Heart right ventricle (tissue), 16 donors: Measurements from ENCODE around the gene SERPINA9. TPM values are rescaled to one million over a fixed set of nuclear protein-coding genes. Genes with fewer than 3 reads are reported as not detected.

Experiments used
- ATAC-seq, 8 donors: fragments of 200-7000 bp; cut with Tn5 transposase; one replicate each; pipeline ENCODE4 v1.9.1; 2020; ENCODE audit warnings: mild to moderate bottlenecking in 8 of 8, moderate library complexity in 8 of 8, moderate number of reproducible peaks in 1 of 8
- DNase-seq, 2 donors: peaks; one replicate each; pipeline ENCODE4 v3.0.0-alpha.2; 2020
- H3K27ac ChIP-seq, 10 donors: fragments of 200-600 bp; sonication (generic) in 2 of 10; one replicate each; pipeline versions ENCODE4 v1.5.0 to v1.8.0; 2020 to 2022; ENCODE audit warnings: mild to moderate bottlenecking in 3 of 10
- H3K27me3 ChIP-seq, 7 donors: fragments of 200-600 bp; one replicate each; pipeline ENCODE4 v1.8.0; 2021 to 2022; ENCODE audit warnings: mild to moderate bottlenecking in 2 of 7
- H3K36me3 ChIP-seq, 9 donors: fragments of 200-600 bp; sonication (generic) in 1 of 9; one replicate each; pipeline versions ENCODE4 v1.5.0 to v1.8.0; 2020 to 2022; ENCODE audit warnings: mild to moderate bottlenecking in 2 of 9
- H3K4me1 ChIP-seq, 9 donors: fragments of 200-600 bp; sonication (generic) in 1 of 9; one replicate each; pipeline versions ENCODE4 v1.5.0 to v1.8.0; 2020 to 2022; ENCODE audit warnings: mild to moderate bottlenecking in 4 of 9
- H3K4me3 ChIP-seq, 10 donors: fragments of 200-600 bp; sonication (generic) in 2 of 10; one replicate each; pipeline versions ENCODE4 v1.5.0 to v1.8.0; 2020 to 2022; ENCODE audit warnings: mild to moderate bottlenecking in 7 of 10, moderate library complexity in 2 of 10
- H3K9me3 ChIP-seq, 11 donors: fragments of 200-600 bp in 10 of 11; sonication (generic) in 2 of 11; one replicate each; pipeline versions ENCODE4 v1.5.0 to v1.8.0; 2013 to 2022; ENCODE audit warnings: mild to moderate bottlenecking in 2 of 11, control low read depth in 1 of 11, moderate library complexity in 1 of 11
- WGBS, 2 donors: extraction: QIAGEN DNeasy Blood & Tissue Kit; methylation state at CpG; one replicate each; pipeline ENCODE4 v1.1.7; 2013; ENCODE audit warnings: inconsistent platforms in 1 of 2; 5-methylcytosine and 5-hydroxymethylcytosine counted together
- intact Hi-C, 10 donors: fragments of 100-400 bp; cut with DNase I; formaldehyde crosslinking; loops; one replicate each; pipeline versions ENCODE4 v1.11.1 to v1.14.2; 2022
- polyA plus RNA-seq, 2 donors: library from polyadenylated mRNA; stranded (reverse); fragments of 200-250 nt; gene quantifications; one replicate each; pipeline ENCODE4 v1.2.3, GENCODE V29; 2013
- total RNA-seq, 10 donors: library from RNA; stranded (reverse); fragmentation: NEBNext Ultra II Directional in 3 of 10; extraction: Animal tissue kit (Norgen Biotek cat#: 25700) in 3 of 10; gene quantifications; one replicate each; pipeline versions ENCODE4 v1.2.1 to v1.2.4, GENCODE V29; 2021 to 2023
- TF ChIP-seq, protein P1 (sequence below), 9 donors: fragments of 200-600 bp; sonication (generic) in 2 of 9; IDR thresholded peaks; one replicate each; pipeline versions ENCODE4 v1.5.0 to v1.8.0; 2021 to 2022; ENCODE audit warnings: antibody characterized with exemption in 9 of 9, mild to moderate bottlenecking in 5 of 9, moderate library complexity in 1 of 9
- donor health status: Arrhythmogenic right ventricular cardiomyopathy.
- donor health status: ischemic (EF 13 %, LVEDD 7.1; RV severe dilation, severe dysfunction).
- donor health status: healthy with polysubstance abuse.
- donor health status: DM: no; HTN: yes; CAD: no.
- donor health status: DM: no; HTN: no; CAD: no.
- donor health status: ischemic (EF 25% LVEDD 6.9; RV normal size, moderate dysfunction).
- donor health status: ischemic (EF 25% LVEDD 5.7; RV mildly dilated, moderate dysfunction).
- donor health status: healthy.
- donor health status: DM: yes; HTN: yes; CAD: no.
- donor health status: Ischemic cardiomyopathy.
- donor health status: ischemic (EF 35%, LVEDD 5.7; RV mildly dilated, moderate dysfunction).
- donor health status: nonischemic (EF 11% LVEDD 7.7; RV severe dilation, severe dysfunction).
- donor health status: DM: yes; HTN: yes; CAD: no.
- donor health status: PGD.
- donor health status: ischemic (EF 29% LVEDD 5.4; RV normal size, mild dysfunction).
- donor health status: nonischemic (EF 23%, LVEDD 6.1; RV moderate dilation, normal function).

The SERPINA9 gene
- total and polyA plus RNA-seq, 12 donors: not detected

- DNase-seq (no peak), ATAC-seq (no peak)
- WGBS, 2 donors: 22 to 25% methylated on average over 5 of the region's 5 CpGs
- TF ChIP-seq, protein P1, sequence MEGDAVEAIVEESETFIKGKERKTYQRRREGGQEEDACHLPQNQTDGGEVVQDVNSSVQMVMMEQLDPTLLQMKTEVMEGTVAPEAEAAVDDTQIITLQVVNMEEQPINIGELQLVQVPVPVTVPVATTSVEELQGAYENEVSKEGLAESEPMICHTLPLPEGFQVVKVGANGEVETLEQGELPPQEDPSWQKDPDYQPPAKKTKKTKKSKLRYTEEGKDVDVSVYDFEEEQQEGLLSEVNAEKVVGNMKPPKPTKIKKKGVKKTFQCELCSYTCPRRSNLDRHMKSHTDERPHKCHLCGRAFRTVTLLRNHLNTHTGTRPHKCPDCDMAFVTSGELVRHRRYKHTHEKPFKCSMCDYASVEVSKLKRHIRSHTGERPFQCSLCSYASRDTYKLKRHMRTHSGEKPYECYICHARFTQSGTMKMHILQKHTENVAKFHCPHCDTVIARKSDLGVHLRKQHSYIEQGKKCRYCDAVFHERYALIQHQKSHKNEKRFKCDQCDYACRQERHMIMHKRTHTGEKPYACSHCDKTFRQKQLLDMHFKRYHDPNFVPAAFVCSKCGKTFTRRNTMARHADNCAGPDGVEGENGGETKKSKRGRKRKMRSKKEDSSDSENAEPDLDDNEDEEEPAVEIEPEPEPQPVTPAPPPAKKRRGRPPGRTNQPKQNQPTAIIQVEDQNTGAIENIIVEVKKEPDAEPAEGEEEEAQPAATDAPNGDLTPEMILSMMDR (IDR thresholded peaks at IDR 0.05): no peak
- intact Hi-C loops: loop anchor here in 7 of 10 donors (2.0 to 10.0 kb wide), 8 partner anchors 62 to 356 kb away; no protein-coding TSS in a partner anchor
- Histone ChIP-seq H3K4me3 (no peak overlapping the region), H3K36me3 (no peaks in the 10 kb centered on the region), H3K27ac (no peak overlapping the region), H3K27me3 (peaks cover 0 to 76% (median 45%) of the 10 kb centered on the region in 7 donors), H3K9me3 (no peaks in the 10 kb centered on the region), H3K4me1 (peaks cover 0 to 8% (median 7%) of the 10 kb centered on the region in 9 donors)
These were observed 10.9 kb upstream of the SERPINA9 start for GRCh38 chr14:94486883-94487282.

DNA sequence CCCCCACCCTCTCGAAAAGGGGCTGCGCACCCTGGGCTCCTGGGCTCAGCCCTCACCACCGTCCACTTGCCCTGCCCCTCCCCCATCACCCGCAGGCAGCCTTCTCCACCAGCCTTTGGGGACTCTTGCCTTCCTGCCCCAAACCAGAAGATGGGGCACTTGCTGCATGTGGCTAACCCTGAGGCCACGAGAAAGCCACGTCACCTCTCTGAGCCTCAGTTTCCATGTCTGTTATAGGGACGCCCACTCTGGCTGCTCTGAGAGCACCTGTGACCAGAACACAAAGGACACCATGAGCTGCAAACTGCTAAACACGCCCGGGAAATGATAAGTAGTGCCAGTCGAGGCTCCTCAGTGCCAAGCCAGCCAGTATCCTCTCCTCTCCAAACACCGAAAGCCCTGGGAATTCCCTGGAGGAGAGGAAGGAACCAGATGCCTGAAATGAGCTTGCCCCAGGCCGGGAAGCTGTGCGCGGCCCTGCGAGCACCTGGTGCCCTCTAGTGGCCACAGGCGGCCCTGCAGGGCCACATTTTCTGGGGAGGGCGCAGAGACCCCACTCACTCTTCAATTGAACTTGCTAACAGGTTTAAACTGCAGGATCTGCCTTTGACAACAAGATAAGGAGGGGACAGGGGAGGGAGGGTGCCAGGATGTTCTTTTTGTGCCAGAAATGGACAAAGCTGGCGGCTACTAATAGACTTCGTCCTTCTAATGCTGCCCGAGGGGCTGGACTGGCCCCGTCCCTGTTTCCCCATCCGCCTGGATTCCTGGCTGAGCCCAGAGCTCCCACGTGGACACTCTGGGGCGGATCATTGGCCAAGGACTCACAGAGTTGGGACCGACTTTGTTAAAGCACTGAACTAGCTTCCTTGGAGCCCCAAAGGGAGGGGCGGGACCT, 10.2 kb upstream of the SERPINA9 start:
- peak; percentile 11 to 48 for DNase-seq
- TF ChIP-seq, protein P1 (IDR thresholded peaks at IDR 0.05): peak; percentile 93 to 100 (median 99)
- Histone ChIP-seq H3K27ac (no peak overlapping the region), H3K4me3 (no peak overlapping the region), H3K4me1 (peaks cover 0 to 8% (median 7%) of the 10 kb centered on the region in 9 donors), H3K27me3 (peaks cover 0 to 73% (median 45%) of the 10 kb centered on the region in 7 donors), H3K36me3 (no peaks in the 10 kb centered on the region), H3K9me3 (no peaks in the 10 kb centered on the region)
- ATAC-seq: peak; percentile 63 to 86 (median 72)
- intact Hi-C loops: loop anchor here in 7 of 10 donors (2.0 to 10.0 kb wide), 8 partner anchors 61 to 355 kb away; no protein-coding TSS in a partner anchor
- 15% methylated on average over 26 of the region's 26 CpGs for WGBS, 2 donors

DNA sequence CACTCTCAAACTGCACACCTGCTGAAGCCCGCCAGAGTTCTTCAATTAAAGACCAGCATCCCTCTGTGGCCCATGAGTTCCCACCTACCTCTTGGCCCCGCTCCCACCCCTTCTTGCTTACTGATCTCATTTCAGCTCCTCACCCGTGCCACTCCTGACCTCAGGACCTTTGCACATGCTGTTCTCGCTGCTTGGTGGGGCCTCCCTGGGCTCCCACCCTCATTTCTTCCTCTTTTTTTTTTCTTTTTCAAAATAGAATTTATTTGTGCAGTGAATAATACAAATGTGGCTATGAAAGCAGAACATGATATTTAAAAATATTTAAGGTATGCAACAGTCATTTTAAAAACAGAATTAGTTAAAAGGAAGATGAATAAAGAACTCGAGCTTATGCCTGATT, 8.5 kb upstream of the SERPINA9 start:
- 83 to 84% methylated on average over 5 of the region's 5 CpGs for WGBS, 2 donors
- H3K36me3 ChIP-seq: no peaks in the 10 kb centered on the region
- ATAC-seq (no peak), DNase-seq (no peak)
- H3K4me1 ChIP-seq: peaks cover 0 to 8% (median 7%) of the 10 kb centered on the region in 9 donors
- TF ChIP-seq, protein P1 (IDR thresholded peaks at IDR 0.05): no peak
- peaks cover 0 to 7% (median 0%) of the 10 kb centered on the region in 11 donors for H3K9me3 ChIP-seq
- peaks cover 0 to 59% (median 39%) of the 10 kb centered on the region in 7 donors for H3K27me3 ChIP-seq
- H3K27ac ChIP-seq: no peak overlapping the region
- no peak overlapping the region for H3K4me3 ChIP-seq
- intact Hi-C loops: loop anchor here in 4 of 10 donors (10.0 kb wide), 3 partner anchors 60 to 350 kb away; no protein-coding TSS in a partner anchor

DNA sequence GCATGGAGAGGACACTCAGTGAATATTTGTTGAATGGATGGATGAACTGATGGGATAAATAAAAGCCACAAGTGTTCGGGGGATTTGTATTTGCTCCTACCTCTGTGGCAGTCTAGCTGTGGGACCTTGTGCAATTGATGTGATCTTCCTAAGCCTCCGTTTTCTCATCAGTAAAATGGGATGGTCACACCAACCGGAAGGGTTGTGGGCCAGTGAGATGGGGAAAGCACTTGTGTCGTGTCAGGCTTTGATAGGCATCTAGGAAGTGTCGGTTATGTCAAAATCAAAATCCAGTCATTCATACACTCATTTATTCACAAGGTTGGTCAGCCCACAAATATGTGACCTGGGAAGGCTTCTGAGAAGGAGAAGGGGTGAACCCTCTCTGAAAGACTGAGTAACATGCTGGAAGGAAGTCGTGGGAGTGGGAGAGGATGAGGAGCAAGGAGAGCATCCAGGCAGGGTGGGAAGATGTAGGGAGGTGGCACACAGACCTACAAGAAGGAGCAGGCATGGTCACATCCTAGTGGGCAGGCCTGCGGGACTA, 7.8 kb upstream of the SERPINA9 start:
- Histone ChIP-seq H3K9me3 (peaks cover 0 to 14% (median 5%) of the 10 kb centered on the region in 11 donors), H3K27ac (no peak overlapping the region), H3K4me1 (peaks cover 0 to 8% (median 7%) of the 10 kb centered on the region in 9 donors), H3K4me3 (no peak overlapping the region), H3K36me3 (no peaks in the 10 kb centered on the region), H3K27me3 (peaks cover 0 to 54% (median 39%) of the 10 kb centered on the region in 7 donors)
- ATAC-seq: no peak
- DNase-seq: no peak
- TF ChIP-seq, protein P1 (IDR thresholded peaks at IDR 0.05): no peak
- 69 to 86% methylated on average over 7 of the region's 7 CpGs for WGBS, 2 donors
- intact Hi-C loops: loop anchor here in 4 of 10 donors (10.0 kb wide), 3 partner anchors 59 to 349 kb away; no protein-coding TSS in a partner anchor
